Mesenchymal stem cell (in vitro differentiated cells and primary cell): ENCODE measurements around the gene PLIN4.

Experiments
- DNase-seq: peaks from one replicate; pipeline ENCODE4 v3.0.0-alpha.2; 2013
- H2AFZ ChIP-seq: one replicate; pipeline ENCODE4 v1.6.1; 2013; ENCODE audit warnings: low read depth, mild to moderate bottlenecking, control low read depth, inconsistent platforms, low read length, moderate library complexity
- H2AK5ac ChIP-seq: 2 replicates; pipeline ENCODE4 v1.6.1; 2013; ENCODE audit warnings: low read length, moderate library complexity, mild to moderate bottlenecking, inconsistent platforms; ENCODE audit not compliant: severe bottlenecking
- H2BK120ac ChIP-seq: one replicate; pipeline ENCODE4 v1.6.1; 2013; ENCODE audit warnings: low read depth, mild to moderate bottlenecking, inconsistent platforms, low read length, moderate library complexity
- H2BK12ac ChIP-seq, 2 experiments: one replicate each; pipeline ENCODE4 v1.6.1; 2013; ENCODE audit warnings: inconsistent platforms in 2 of 2, low read length in 2 of 2, mild to moderate bottlenecking in 2 of 2, moderate library complexity in 2 of 2, control low read depth in 1 of 2
- H2BK15ac ChIP-seq: one replicate; pipeline ENCODE4 v1.6.1; 2013; ENCODE audit warnings: mild to moderate bottlenecking, low read depth, inconsistent platforms; ENCODE audit not compliant: poor library complexity, severe bottlenecking
- H2BK5ac ChIP-seq: 2 replicates; pipeline ENCODE4 v1.6.1; 2013; ENCODE audit warnings: low read depth, mild to moderate bottlenecking, low read length, control low read depth, inconsistent platforms; ENCODE audit not compliant: poor library complexity, severe bottlenecking
- H3K14ac ChIP-seq, 2 experiments: one replicate each; pipeline ENCODE4 v1.6.1; 2013; ENCODE audit warnings: inconsistent platforms in 2 of 2, low read length in 2 of 2, control low read depth in 1 of 2, mild to moderate bottlenecking in 1 of 2, moderate library complexity in 1 of 2
- H3K18ac ChIP-seq, 2 experiments: one replicate each; pipeline ENCODE4 v1.6.1; 2013; ENCODE audit warnings: inconsistent platforms in 2 of 2, low read length in 2 of 2, control low read depth in 1 of 2, low read depth in 1 of 2, mild to moderate bottlenecking in 1 of 2
- H3K23ac ChIP-seq, 2 experiments: one replicate each; pipeline ENCODE4 v1.6.1; 2013; ENCODE audit warnings: inconsistent platforms in 2 of 2, low read length in 2 of 2, mild to moderate bottlenecking in 2 of 2, moderate library complexity in 2 of 2, control low read depth in 1 of 2
- H3K27ac ChIP-seq: 2 replicates; pipeline ENCODE4 v1.5.1; 2013; ENCODE audit warnings: mild to moderate bottlenecking, moderate library complexity, low read length, control low read depth, inconsistent platforms; ENCODE audit not compliant: poor library complexity, severe bottlenecking
- H3K27me3 ChIP-seq, 2 experiments: 2 replicates each; pipeline versions ENCODE4 v1.6.1 to v1.7.0; 2013; ENCODE audit warnings: low read length in 2 of 2, mild to moderate bottlenecking in 2 of 2, moderate library complexity in 2 of 2, control low read depth in 1 of 2, inconsistent platforms in 1 of 2; ENCODE audit not compliant: control insufficient read depth in 1 of 2, insufficient read depth in 1 of 2
- H3K36me3 ChIP-seq, 2 experiments: 2 replicates each; pipeline versions ENCODE4 v1.6.1 to v1.7.0; 2013; ENCODE audit warnings: low read length in 2 of 2, control low read depth in 1 of 2, inconsistent platforms in 1 of 2, low read depth in 1 of 2, mild to moderate bottlenecking in 1 of 2; ENCODE audit not compliant: insufficient read depth in 2 of 2, control insufficient read depth in 1 of 2
- H3K4ac ChIP-seq, 2 experiments: one replicate each; pipeline ENCODE4 v1.6.1; 2013; ENCODE audit warnings: inconsistent platforms in 2 of 2, low read length in 2 of 2, mild to moderate bottlenecking in 2 of 2, moderate library complexity in 2 of 2, control low read depth in 1 of 2, low read depth in 1 of 2
- H3K4me1 ChIP-seq: 2 replicates; pipeline ENCODE4 v1.6.1; 2013; ENCODE audit warnings: low read depth, low read length, control low read depth; ENCODE audit not compliant: control insufficient read depth, insufficient read depth
- H3K4me2 ChIP-seq: 2 replicates; pipeline ENCODE4 v1.6.1; 2013; ENCODE audit warnings: low read length, mild to moderate bottlenecking, inconsistent platforms; ENCODE audit not compliant: poor library complexity, severe bottlenecking
- H3K4me3 ChIP-seq, 2 experiments: 2 replicates each; pipeline versions ENCODE4 v1.5.1 to v1.7.0; 2013; ENCODE audit warnings: low read length in 2 of 2, mild to moderate bottlenecking in 2 of 2, control low read depth in 1 of 2, low read depth in 1 of 2; ENCODE audit not compliant: insufficient read depth in 1 of 2
- H3K79me1 ChIP-seq: replicated peaks from 2 replicates; pipeline ENCODE4 v1.6.1; 2013; ENCODE audit warnings: mild to moderate bottlenecking, control low read depth, low read length, inconsistent platforms; ENCODE audit not compliant: poor library complexity, severe bottlenecking
- H3K9ac ChIP-seq: 2 replicates; pipeline ENCODE4 v1.7.0; 2013; ENCODE audit warnings: mild to moderate bottlenecking, low read length, moderate library complexity
- H3K9me3 ChIP-seq: 2 replicates; pipeline ENCODE4 v1.7.0; 2013; ENCODE audit warnings: mild to moderate bottlenecking, low read length; ENCODE audit not compliant: control insufficient read depth
- H4K8ac ChIP-seq: one replicate; pipeline ENCODE4 v1.6.1; 2013; ENCODE audit warnings: inconsistent platforms, mild to moderate bottlenecking, low read length, moderate library complexity
- H4K91ac ChIP-seq: one replicate; pipeline ENCODE4 v1.6.1; 2013; ENCODE audit warnings: mild to moderate bottlenecking, low read length, inconsistent platforms
- WGBS: methylation state at CpG from one replicate; pipeline ENCODE4 v1.1.7; 2013; ENCODE audit warnings: mixed read lengths; 5-methylcytosine and 5-hydroxymethylcytosine counted together

The PLIN4 gene

GRCh38 chr19:4553775-4554174 is 35.5 kb upstream of the PLIN4 start:
- no peak overlapping the region for H4K8ac ChIP-seq
- H2BK15ac ChIP-seq = no peak overlapping the region
- H3K18ac ChIP-seq = no peak overlapping the region
- 94% methylated on average over 3 of the region's 3 CpGs for WGBS
- H4K91ac ChIP-seq = no peak overlapping the region
- no peak overlapping the region for H3K9ac ChIP-seq
- no peak overlapping the region for H2BK5ac ChIP-seq
- no peak overlapping the region for H3K4me2 ChIP-seq
- no peaks in the 10 kb centered on the region for H3K9me3 ChIP-seq
- no peak overlapping the region for H2AFZ ChIP-seq
- H3K4ac ChIP-seq = no peak overlapping the region
- H3K27ac ChIP-seq = no peak overlapping the region
- DNase-seq = no peak
- H2BK120ac ChIP-seq = no peak overlapping the region
- H3K14ac ChIP-seq = no peak overlapping the region
- no peak overlapping the region for H2AK5ac ChIP-seq
- peaks cover 0 to 38% of the 10 kb centered on the region in 2 experiments for H3K27me3 ChIP-seq
- H2BK12ac ChIP-seq = no peak overlapping the region
- H3K23ac ChIP-seq = no peak overlapping the region
- no peak overlapping the region for H3K4me3 ChIP-seq
- peaks cover 0 to 25% of the 10 kb centered on the region in 2 experiments for H3K36me3 ChIP-seq
- H3K79me1 ChIP-seq = no peaks in the 10 kb centered on the region
- H3K4me1 ChIP-seq = peaks cover 5% of the 10 kb centered on the region

GRCh38 chr19:4553092-4553695 is 34.9 kb upstream of the PLIN4 start:
- Histone ChIP-seq H2BK120ac (no peak overlapping the region), H3K79me1 (no peaks in the 10 kb centered on the region), H2BK12ac (no peak overlapping the region), H2AK5ac (no peak overlapping the region), H3K36me3 (peaks cover 0 to 28% of the 10 kb centered on the region in 2 experiments), H3K4me2 (no peak overlapping the region), H3K27me3 (peaks cover 0 to 42% of the 10 kb centered on the region in 2 experiments), H3K23ac (no peak overlapping the region), H2BK15ac (no peak overlapping the region), H2BK5ac (no peak overlapping the region), H3K4me3 (no peak overlapping the region), H3K27ac (no peak overlapping the region), H3K9ac (no peak overlapping the region), H2AFZ (no peak overlapping the region), H4K91ac (no peak overlapping the region), H3K4ac (no peak overlapping the region), H4K8ac (no peak overlapping the region), H3K14ac (no peak overlapping the region), H3K4me1 (peaks cover 3% of the 10 kb centered on the region), H3K9me3 (no peaks in the 10 kb centered on the region), H3K18ac (no peak overlapping the region)
- DNase-seq = no peak

- Histone ChIP-seq H3K4me1 (peaks cover 3% of the 10 kb centered on the region), H3K9ac (no peak overlapping the region), H3K4ac (no peak overlapping the region), H3K9me3 (no peaks in the 10 kb centered on the region), H3K14ac (no peak overlapping the region), H2BK15ac (no peak overlapping the region), H4K8ac (no peak overlapping the region), H4K91ac (no peak overlapping the region), H2BK12ac (no peak overlapping the region), H2AK5ac (no peak overlapping the region), H3K36me3 (peaks cover 0 to 32% of the 10 kb centered on the region in 2 experiments), H3K23ac (no peak overlapping the region), H3K4me3 (no peak overlapping the region), H3K27me3 (peaks cover 0 to 42% of the 10 kb centered on the region in 2 experiments), H2BK5ac (no peak overlapping the region), H2BK120ac (no peak overlapping the region), H3K4me2 (no peak overlapping the region), H3K27ac (no peak overlapping the region), H3K79me1 (no peaks in the 10 kb centered on the region), H3K18ac (no peak overlapping the region), H2AFZ (no peak overlapping the region)
- whole genome bisulfite sequencing = 93% methylated on average over 18 of the region's 18 CpGs
- no peak for DNase-seq
Measured at GRCh38 chr19:4552525-4552819, 34.2 kb upstream of the PLIN4 start.

- Histone ChIP-seq H2AK5ac (no peak overlapping the region), H3K27me3 (peaks cover 0 to 44% of the 10 kb centered on the region in 2 experiments)
- 90% methylated on average over 26 of the region's 26 CpGs for WGBS
Measured at GRCh38 chr19:4550479-4551050, 32.3 kb upstream of the PLIN4 start.

More at GRCh38 chr19:4550479-4551050, 32.3 kb upstream of the PLIN4 start:
- no peak overlapping the region for H2BK15ac ChIP-seq
- H3K18ac ChIP-seq = no peak overlapping the region
- no peaks in the 10 kb centered on the region for H3K9me3 ChIP-seq
- H3K4ac ChIP-seq = no peak overlapping the region
- peaks cover 2% of the 10 kb centered on the region for H3K4me1 ChIP-seq
- no peak overlapping the region for H3K23ac ChIP-seq
- DNase-seq = no peak
- no peak overlapping the region for H2BK12ac ChIP-seq
- no peak overlapping the region for H3K9ac ChIP-seq
- H3K79me1 ChIP-seq = no peaks in the 10 kb centered on the region
- H2AFZ ChIP-seq = no peak overlapping the region
- no peak overlapping the region for H3K4me3 ChIP-seq
- no peak overlapping the region for H4K8ac ChIP-seq
- no peak overlapping the region for H2BK120ac ChIP-seq
- H2BK5ac ChIP-seq = no peak overlapping the region
- no peak overlapping the region for H3K4me2 ChIP-seq
- no peak overlapping the region for H3K27ac ChIP-seq
- H3K14ac ChIP-seq = no peak overlapping the region
- peaks cover 0 to 27% of the 10 kb centered on the region in 2 experiments for H3K36me3 ChIP-seq
- H4K91ac ChIP-seq = no peak overlapping the region
